Transverse colon (tissue), 4 donors: ENCODE results near the gene CNTN4.

ENCODE experiments used
- POLR2A ChIP-seq: fragments of 450-650 bp; IDR thresholded peaks from one replicate; pipeline ENCODE4 v1.6.1; 2016; ENCODE audit warnings: antibody characterized with exemption, mild to moderate bottlenecking, moderate library complexity
- POLR2AphosphoS5 ChIP-seq, 3 donors: sonication (generic); formaldehyde crosslinking; IDR thresholded peaks; one replicate each; pipeline ENCODE4 v1.6.1; 2016; ENCODE audit warnings: antibody characterized with exemption in 3 of 3
- TF ChIP-seq, protein P1 (sequence below), 5 experiments: fragments of 200-600 bp in 3 of 5; fragments of 450-650 bp in 2 of 5; sonication (generic) in 3 of 5; IDR thresholded peaks; 1 replicate in 2 of 5; 2 replicates in 3 of 5; pipeline ENCODE4 v1.5.1; 2016 to 2017; ENCODE audit warnings: antibody characterized with exemption in 5 of 5, inconsistent platforms in 3 of 5, mild to moderate bottlenecking in 2 of 5, moderate library complexity in 1 of 5

DNA sequence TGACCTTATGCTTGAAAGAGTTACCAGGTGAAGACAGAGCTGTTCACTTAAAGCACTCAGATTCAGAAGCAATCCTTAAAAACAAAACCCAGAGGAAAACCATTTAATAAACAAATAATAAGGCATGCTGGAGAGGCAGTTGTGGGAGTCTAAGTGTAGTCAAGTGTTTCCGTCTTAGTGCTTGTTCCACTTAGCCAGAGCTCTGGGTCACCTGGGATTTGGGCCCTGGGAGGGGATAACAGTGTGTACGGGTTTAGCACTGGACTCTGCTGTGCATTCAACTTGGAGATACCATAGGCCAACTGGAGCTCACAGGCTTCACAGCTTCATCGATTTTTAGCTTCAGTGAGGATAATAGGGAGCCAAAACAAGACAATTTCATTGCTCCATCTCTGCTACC is 444.6 kb downstream of the CNTN4 start:
- TF ChIP-seq, protein P1, sequence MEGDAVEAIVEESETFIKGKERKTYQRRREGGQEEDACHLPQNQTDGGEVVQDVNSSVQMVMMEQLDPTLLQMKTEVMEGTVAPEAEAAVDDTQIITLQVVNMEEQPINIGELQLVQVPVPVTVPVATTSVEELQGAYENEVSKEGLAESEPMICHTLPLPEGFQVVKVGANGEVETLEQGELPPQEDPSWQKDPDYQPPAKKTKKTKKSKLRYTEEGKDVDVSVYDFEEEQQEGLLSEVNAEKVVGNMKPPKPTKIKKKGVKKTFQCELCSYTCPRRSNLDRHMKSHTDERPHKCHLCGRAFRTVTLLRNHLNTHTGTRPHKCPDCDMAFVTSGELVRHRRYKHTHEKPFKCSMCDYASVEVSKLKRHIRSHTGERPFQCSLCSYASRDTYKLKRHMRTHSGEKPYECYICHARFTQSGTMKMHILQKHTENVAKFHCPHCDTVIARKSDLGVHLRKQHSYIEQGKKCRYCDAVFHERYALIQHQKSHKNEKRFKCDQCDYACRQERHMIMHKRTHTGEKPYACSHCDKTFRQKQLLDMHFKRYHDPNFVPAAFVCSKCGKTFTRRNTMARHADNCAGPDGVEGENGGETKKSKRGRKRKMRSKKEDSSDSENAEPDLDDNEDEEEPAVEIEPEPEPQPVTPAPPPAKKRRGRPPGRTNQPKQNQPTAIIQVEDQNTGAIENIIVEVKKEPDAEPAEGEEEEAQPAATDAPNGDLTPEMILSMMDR (IDR thresholded peaks at IDR 0.05) = no peak
- TF ChIP-seq POLR2AphosphoS5 (IDR thresholded peaks at IDR 0.05) (no peak), POLR2A (no peak)
